GM19193 (cell line): ENCODE data around the gene MSH4.

Experiments used
- POLR2A ChIP-seq: IDR thresholded peaks from 4 replicates; pipeline ENCODE4 v1.6.1; 2011; ENCODE audit not compliant: insufficient read depth, insufficient read length; ENCODE audit errors: extremely low read depth

Gene MSH4

GRCh38 chr1:75908717-75909152 lies 112.1 kb downstream of the MSH4 start:
- no peak for TF ChIP-seq POLR2A

GRCh38 chr1:75916834-75917233 lies 120.2 kb downstream of the MSH4 start:
- TF ChIP-seq POLR2A, result no peak

DNA sequence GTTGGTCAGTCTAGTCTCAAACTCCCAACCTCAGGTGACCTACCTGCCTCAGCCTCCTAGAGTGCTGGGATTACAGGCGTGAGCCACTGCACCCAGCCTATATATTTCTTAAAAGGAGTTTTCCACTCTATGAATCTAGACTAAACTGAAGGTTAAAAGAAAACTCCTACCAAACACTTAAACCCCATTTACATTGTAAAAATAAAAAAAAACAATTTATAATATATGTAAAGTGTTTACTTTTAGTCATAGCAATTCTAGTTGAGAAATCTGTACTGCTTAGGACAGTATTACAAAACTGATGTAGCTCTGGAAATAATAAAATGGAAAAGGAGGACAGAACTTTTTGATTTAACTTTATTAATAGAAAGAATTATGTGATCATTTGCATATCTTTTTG lies 126.0 kb downstream of the MSH4 start:
- TF ChIP-seq POLR2A, result no peak

- TF ChIP-seq POLR2A, result no peak
Measured at GRCh38 chr1:75932304-75932703, 135.6 kb downstream of the MSH4 start, which contains the start of gene ASB17. Gene ASB17, minus strand, starts transcription at chr1:75932404. Its CDS starts 113 bp downstream, at chr1:75932291.

GRCh38 chr1:75937034-75937433 lies 140.4 kb downstream of the MSH4 start:
- no peak for TF ChIP-seq POLR2A

- TF ChIP-seq POLR2A, result no peak
Measured at GRCh38 chr1:75950176-75950575, 153.5 kb downstream of the MSH4 start.

DNA sequence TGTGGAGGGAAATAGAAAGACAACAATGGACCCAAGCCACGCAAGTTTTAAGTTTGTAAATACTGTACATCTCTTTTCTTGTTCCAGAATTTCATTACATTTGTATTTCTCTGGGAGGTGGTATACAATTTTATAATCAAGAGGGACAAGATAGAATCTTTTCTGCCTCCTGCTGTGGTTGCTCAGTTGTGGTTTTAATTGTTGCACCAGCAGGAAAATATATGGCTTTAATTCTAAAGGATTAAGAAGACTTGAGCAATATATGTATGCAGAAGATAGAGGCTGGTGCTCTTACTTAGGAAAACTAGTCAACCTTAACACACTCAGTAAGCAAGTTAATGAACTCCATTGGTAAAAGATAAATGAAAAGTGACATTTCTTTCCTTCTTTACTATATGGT lies 155.3 kb downstream of the MSH4 start:
- no peak for TF ChIP-seq POLR2A

DNA sequence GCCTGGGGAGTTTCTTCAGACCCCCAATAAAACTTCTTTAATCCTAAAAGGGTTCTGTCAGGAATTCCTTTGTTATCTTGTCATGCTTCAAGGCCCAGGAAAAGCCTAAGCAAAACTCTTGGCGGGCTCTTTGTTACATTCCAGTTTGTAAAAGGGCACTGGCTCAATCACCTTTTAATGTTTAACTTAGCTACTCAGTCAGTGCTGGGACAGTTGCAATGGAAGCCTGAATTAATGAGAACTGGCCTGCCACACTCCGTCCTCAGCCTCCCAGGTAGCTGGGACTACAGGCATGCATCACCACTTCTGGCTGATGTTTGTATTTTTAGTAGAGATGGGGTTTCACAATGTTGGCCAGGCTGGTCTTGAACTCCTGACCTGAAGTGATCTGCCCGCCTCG lies 156.8 kb downstream of the MSH4 start:
- TF ChIP-seq POLR2A, result no peak

- TF ChIP-seq POLR2A, result no peak
Measured at GRCh38 chr1:75954586-75954985, 157.9 kb downstream of the MSH4 start.
